CD4-positive, alpha-beta T cell treated with Interferon gamma for 1 hour (primary cell): ENCODE results near the gene ONECUT2.
A peak's percentile ranks its signal among the peaks of the same experiment; 100 is the strongest.
"Not testable (repeated sequence)": the region's sequence is repeated elsewhere in the genome, so short reads cannot be mapped to it uniquely, and the experiment has no call there.

ENCODE experiments used
- DNase-seq: peaks from one replicate; pipeline ENCODE4 v3.0.0-alpha.2; 2020

Gene ONECUT2

DNA sequence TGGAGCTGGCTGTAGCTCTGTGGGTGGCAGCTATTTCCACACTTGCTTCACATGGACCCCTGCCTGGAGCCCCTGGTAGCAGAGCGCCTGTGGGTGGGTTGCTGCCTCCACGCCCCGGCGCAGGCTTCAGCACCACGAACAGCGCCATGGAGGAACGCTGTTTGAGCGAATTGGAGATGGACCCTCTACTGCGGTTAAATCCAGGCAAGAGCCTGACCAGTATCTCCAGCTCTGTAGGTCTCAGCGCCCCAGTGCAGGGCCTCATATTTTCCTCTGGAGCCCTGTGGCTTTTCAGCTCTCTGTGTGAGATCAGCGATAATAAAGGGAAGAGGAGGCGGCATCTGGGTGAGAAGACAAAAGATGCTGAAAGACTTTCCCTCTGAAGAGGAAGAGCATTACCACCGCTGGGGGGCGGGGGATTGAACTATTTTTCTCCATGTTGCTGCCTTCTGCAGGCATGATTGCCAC is 12.0 kb downstream of the ONECUT2 start:
- DNase-seq: no peak

DNA sequence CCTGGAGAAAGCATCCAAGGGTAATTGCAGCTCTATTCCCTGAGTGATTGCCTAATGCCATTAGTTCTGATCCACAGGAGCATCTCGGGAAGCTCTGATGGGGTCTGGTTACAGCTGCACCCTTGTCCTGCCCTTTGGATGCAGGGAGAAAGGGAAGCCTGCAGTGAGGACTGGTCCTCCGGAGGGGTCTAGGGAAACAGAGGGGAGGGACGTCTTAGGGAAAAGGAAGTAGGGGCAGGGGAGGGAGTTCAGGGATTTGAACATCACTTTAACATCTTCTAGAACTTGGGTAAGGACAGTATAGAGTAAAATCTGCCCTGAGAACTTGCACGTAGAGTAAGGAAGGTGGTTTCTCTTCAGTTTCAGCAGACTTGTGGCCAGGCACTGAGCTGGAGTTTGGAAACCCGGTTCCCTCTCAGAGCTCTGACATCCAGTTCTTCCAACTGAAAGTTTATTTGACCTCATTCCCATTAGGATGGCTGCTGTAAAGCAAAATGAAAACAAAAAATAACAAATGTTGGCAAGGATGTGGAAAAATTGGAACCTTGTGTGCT is 20.5 kb downstream of the ONECUT2 start:
- DNase-seq: no peak

DNA sequence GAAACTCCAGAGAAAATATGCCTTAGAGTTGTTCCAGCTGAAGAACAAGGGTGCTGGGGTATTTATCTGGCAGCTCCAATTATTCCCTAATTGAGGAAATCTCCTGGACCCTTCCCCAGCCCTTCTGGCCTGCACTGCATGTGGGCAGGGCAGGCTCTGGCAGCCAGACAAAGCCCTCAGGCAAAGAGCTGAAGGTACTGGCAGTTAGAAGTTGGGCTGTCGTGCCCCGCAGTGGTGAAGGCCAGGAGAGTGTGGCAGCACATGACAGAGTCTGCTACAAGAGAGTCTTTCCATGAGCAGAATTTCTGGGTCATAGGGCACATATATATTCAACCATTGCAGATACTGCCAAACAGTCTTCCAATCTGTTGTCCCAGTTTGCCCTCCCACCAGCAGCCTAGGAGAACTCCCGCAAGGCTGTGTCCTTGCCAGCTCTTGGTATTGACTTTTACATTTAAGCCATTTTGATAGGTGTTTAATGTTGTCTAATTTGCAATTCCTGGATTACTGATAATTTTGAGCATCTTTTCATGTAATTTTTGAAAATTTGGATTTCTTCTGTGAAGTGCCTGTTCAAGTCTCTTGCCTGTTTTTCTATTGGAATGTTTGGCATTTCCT is 26.6 kb downstream of the ONECUT2 start:
- DNase-seq: no peak

DNA sequence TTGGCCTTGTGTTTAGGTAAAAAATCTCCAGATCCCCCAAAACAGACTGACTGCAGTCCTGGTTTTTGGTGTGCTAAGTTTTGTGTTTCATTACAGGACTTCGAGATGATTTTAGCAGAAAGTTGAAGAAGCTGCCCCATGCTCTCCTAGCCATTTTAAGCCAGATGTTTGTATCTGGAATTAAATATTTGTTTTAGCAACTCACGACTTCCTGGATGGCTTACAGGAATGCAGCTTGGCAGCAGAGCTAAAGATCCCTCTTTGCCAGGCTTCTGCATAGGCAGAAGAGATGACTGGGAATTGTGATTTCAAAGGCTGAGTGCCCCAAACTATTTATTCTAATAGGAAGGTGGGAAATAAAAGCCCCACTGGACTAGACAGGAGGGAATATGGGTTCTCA is 31.1 kb downstream of the ONECUT2 start:
- no peak for DNase-seq

DNA sequence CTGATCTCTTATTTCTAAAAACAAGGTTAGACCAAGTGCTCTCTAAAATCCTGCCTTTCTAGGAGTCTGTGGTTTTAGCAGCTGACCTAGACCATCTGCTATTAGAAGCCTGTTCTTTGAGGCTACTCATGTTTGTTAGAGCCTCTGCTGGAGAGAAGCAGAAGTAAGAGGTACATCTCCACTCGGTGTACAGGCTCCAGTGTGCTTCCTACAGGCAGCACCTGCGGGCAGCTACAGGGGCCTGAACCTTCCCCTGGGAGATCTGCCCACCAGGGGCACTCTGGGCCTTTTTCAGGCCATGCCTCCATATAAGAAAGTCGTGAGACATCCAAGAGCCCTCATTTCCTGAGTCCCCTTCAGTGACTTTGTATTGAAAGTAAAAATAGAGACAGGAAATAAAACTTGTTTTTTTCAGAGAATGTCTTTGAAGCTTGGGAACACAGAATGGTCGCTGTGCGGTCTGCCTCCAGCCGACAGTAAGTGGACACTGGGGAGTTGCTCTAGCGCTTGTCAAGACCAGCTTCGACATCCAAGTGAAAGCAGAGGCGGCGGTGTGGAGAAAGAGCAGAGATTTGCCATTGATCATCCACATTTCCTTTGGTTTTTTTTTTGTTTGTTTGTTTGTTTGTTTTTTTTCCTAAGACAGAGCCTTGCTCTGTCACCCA is 31.7 kb downstream of the ONECUT2 start:
- no peak for DNase-seq

DNA sequence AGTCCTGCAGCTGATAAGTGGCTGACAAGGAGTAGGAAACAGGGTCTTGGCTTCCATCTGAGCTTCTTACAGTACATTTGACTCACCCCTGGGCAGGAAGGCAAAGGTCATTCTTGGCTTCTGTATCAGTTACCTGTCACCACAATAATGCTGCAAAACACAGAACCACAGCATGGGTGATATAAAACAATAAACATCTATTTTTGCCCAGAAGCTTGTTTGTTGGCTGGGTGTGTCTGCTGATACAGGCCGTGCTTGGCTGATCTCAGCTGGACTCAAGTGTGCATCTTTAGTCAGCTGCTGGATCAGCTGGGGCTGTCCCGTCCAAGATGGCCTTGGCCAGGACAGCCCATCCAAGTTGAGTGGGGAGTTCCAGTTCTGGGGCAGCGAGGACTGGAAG is 34.7 kb downstream of the ONECUT2 start:
- DNase-seq: no peak

DNA sequence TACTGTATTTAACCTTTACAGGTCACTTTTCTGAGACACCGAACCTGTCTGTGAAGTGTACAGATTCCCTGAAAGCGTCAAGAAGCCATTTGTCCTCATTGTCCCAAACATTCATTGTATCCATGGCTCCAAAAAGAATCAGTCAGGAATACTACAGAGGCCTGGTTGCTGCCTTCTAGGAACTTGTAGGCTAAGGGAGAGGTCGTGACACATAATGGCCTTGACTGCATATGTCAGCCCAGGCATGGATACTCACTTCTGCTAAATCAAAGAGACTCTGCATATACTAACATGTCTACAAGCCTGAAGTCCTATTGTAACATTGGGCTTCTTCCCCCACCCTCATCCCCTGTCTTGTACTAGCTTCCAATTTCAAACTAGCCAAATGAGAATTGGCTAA is 40.2 kb downstream of the ONECUT2 start:
- no peak for DNase-seq

DNA sequence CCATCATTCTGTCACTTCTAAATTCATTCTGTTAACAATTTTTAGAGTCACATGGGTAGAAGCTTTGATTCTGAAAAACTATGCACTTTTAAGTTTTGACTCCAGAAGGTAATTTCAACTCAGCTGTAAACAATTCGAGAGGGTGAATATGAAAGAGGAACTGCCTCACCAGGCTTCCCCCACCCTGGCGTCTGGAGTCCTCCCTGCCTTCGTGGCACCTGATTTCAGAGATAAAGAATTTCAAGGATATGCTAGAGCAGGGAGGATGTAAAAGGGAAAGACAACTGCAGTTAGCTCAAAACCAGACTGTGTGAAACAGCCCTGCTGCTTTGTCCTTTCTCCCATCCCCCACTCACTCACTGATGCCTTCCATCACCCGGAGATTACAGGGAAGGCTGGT is 40.7 kb downstream of the ONECUT2 start:
- DNase-seq: no peak

DNA sequence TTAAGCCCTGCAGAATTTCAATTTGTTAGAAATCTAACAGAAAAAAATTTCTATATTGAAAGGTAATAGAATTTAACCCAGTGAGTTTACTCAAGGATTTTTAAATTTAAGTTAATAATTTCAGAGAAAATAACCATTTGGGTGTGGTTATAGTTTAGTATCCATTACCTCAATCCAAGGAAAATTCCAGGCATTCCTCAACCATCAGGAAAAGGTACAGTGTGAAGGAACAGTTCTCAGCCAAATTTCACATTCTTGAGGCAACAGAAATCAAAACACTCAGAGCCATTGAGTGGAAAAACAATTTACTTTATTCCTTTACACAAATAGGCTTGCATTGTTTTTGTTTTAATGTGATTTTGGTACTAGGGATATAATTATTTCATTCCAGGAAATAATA is 45.6 kb downstream of the ONECUT2 start:
- DNase-seq: no peak

DNA sequence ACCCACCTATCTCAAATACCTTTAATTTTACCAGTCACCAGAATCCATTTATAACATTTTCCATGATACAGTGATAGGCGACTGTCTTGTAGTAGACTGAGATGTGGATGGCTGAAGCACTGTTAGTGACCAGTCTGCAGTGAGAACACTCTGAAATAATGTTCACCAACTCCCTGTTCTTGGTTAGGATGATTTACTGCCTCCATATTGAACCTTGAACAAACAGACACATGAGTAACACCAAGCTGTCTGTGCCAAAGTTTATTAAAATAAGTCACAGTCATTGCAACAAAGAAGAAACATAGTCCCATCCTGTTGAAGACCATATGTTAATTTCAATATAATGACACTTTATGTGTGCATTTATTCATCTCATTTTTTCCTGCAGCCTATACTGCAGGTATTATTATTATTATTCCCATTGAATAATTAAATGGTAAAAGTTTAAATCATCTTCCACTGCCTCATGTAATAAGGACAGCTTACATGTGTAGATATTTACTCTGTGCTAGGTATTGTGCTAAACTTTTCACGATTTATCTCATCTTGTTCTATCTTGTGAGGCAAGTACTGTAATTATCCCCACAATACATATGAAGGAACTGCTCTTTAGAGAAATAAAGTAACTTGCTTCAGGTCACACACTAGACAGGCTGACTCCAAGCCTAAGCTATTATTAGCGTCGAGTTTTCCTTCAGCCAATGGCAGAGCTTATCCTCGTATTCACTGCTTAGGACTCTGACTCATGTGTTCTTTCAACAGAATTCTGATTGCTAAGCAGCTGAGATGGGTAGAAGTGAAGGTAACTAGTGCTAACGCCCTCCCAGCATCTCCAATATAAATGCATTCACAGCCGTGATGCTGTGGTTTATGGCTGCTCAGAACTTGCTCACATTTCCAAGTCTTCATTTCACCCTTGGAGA is 62.5 kb downstream of the ONECUT2 start:
- DNase-seq: no peak

DNA sequence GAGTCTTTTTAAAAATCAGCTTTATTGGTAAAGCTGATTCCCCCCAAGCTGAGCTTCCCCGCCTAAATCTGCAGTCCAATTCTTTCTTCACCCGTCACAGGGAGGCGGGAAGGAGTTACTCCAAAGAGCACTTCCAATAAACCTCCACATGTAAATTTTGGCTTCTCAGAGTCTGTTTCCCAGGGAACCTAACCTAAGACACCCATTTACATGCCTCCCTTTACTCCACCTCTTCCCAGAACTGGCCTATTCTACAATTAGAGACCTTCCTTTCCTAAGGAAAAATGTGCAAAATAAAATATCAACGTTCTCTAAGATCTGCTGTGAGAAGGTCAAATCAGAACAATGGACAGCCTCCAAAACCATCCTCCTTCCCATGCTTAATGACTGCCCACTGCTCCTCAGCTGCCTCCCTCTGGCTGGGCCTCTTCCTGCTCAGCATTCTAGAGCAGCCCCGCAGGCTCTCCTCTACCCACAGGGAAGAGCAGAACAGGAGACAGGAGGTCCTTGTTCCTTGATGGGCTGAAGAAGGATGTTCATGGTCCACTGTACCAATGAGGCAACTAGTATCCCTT is 63.6 kb downstream of the ONECUT2 start:
- DNase-seq: no peak

DNA sequence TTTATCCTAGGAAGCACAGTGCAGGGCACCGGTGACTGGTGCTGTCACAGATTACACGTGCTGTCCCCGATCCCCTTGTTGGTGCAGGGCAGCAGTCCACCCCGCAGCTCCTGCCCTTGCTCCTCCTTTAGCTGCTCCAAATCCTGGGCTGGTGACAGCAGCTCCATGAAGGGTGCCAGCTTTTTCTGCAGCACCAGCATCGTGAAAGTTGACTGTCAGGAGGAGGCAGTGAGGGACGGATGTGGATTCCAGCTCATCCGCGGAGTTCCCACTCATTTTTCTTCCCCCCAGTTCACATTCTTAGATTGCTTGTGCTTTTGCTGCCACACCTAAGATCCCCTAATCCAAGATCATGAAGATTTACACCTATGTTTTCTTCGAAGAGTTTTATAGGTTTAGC is 67.5 kb downstream of the ONECUT2 start:
- no peak for DNase-seq

DNA sequence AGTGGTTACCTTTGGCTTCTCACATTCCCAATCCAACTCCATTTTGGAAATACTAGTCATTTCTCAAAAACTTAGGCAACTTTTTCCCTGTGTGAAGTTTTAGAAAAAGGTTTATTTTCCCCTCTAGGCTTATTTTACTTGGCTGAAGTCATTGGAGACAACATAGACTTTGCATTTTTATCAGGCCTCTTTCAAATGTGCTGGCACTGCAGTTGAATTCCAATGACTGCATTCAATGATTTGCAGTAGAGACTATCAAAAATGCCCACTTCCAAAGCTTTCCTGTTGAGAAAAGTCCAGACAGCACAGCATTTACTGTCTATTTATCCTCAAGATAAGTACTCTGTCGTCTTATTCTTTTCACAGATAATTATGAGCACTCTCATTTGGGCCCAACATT is 70.1 kb downstream of the ONECUT2 start:
- no peak for DNase-seq

DNA sequence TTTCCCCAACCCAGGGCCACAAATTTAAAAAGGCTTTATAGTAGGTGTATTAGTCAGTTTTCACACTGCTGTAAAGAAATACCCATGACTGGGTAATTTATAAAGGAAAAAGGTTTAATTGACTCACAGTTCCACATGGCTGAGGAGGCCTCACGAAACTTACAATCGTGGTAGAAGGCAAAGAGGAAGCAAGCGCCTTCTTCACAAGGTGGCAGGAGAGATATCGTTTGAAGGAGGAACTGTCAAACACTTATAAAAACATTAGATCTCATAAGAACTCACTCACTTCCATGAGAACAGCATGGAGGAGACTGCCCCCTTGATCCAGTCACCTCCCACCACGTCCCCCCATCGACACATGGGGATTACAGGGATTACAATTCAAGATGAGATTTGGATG is 80.9 kb downstream of the ONECUT2 start:
- no peak for DNase-seq

DNA sequence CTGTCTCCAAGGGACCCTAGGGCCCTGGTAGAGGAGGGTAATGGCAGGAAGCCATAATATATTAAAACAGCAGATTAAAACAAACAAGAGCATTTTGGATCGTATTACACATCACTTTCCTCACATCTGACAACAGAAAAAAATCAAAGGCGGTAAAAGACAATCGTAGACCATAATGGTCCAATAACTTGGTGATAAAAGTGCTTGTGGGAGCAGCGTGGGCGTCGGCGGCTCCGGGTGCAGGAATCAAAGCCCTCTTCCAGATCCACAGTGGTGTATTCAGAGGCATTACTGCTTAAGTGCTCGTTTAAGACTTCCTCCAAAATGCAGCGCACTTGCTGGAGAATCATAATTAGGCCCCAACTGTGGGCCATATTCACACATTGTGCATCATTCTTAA is 83.4 kb downstream of the ONECUT2 start:
- DNase-seq: no peak

DNA sequence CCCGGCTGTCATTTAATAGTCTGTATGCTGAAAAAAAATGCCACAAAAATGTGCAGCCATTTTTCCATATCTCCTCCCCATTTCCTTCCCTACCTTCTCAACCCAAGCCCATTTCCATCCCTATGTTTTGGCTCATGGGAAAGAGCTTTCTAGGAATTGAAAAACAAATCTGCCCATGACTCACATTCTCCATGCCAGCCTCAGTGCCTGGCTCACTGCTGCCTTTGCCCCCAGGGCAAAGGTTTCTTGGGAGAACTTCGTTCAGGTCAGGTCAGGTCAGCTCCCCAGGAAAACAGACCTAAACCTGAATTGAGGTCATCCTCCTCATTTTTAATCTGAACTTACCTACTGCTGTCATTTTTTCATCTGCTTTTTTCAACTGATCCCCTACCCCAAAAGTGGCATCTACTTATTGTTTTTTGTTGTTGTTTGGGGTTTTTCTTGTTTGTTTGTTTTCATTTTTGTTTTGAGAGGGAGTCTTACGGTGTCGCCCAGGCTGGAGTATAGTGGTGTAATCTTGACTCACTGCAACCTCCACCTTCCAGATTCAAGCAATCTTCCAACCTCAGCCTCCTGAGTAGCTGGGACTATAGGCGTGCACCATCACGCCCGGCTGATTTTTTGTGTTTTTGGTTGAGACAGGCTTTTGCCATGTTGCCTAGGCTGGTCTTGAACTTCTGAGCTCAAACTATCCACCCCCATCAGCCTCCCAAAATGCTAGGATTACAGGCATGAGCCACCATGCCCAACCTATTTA is 84.7 kb downstream of the ONECUT2 start:
- DNase-seq: no peak

DNA sequence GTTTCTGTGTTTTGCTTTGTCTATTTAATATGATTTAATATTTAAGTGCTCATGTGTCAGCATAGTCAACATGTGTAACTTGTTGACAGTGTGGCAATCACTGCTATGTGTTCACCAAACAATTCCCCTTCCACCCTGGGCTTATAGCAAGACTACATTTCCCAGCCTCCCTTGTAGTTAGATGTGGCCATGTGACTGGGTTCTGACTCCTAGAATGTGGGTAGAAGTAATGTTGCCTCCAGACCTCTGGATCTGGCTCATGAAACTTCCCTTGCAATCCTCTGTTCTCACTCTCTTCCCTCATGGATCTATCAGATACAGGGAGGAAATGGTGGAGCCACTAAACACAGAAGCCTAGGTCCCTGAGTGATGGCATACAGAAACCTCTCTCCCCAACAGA is 87.2 kb downstream of the ONECUT2 start:
- not testable (repeated sequence) for DNase-seq

DNA sequence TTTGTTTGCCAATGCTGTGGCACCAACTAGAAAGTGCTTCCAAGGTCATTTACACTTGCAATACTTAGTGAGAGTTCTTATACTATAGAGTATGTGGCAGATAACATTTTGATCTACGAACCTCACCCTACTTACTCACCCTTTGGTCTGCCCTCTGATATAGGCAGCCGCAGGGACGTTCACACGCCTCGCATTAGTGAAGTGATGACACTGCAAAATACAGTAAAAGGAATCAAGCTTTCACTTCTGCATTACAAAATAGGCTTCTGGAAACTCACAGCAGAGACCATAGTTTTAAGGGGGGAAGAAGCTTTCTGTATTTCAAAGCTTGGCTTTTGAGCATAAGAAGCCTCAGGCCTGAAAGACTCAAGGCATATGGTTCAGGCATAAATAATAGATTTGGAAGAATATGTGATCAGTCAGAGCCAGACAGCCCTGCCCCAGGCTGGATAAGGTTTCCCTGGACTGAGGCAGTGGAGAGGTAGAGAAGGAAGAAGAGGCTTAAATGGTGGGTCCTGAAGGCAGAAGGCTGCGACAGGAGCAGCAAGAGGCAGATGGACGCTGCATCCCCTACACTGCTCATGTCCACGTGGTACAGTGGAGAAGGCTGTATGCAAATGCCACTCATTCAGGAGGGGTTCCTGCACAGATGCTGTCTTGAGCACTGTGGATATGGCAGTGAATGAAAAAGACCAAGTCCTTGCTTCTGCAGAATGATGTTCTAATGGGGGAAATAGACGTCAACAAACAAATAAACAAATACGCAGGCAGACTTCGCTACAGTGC is 88.2 kb downstream of the ONECUT2 start:
- peak; percentile 14 for DNase-seq

DNA sequence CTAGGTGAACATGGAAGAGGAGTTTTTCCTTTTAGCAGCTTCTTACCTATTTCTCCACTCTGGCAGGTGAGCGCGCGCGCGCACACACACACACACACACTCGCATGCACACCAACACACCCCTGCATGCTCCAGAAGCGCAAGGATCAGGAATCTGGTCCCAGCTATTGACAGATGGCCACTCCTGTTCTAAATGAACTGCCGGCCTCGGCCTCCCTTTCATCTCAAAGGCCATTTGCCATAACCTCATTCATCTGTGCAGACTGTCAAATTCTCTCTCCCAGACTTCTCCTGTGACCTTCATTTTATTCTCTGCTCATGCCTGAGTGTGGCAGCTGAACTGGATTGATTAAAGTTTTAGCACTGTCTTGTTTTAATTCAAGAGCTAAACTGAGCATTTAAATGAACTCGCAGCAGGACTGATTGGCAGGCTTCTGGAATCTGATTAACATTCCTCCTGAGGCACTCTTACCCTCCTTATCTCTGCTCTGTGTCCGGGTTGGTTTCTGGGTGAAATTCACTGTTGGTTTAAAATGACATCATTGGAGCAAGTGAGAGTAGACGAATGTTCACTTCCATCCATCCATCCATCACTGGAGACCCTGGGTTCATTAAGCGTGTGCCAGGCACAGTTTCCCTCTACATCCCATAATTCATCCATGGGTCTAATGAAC is 92.5 kb downstream of the ONECUT2 start:
- no peak for DNase-seq

DNA sequence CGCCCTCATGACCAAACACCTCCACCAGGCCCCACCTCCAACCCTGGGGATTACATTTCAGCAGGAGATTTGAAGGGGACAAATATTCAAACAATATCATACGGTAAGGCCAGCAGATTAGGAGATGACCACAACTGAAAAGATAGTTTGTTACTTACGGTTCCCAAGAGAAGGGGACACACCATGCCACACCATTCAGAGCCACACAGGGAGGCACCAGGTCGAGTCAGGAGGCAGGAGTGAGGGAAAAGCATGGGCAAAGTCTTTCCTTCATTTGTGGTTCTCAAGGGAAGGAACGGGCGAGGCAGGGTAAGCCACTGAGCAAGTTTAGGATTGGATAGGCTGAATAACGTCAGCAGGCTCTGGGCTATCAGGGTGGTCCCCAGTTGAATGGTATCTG is 94.0 kb downstream of the ONECUT2 start:
- DNase-seq: no peak
